NT2/D1 (cell line): ENCODE results near the gene SLC24A4.

Experiments
- YY1 ChIP-seq: IDR thresholded peaks from 2 replicates; pipeline ENCODE4 v1.6.1; 2011; ENCODE audit not compliant: insufficient read length, insufficient read depth
- ZNF274 ChIP-seq: IDR thresholded peaks from 2 replicates; pipeline ENCODE4 v1.6.1; 2011; ENCODE audit warnings: mild to moderate bottlenecking, low read depth, low read length

DNA sequence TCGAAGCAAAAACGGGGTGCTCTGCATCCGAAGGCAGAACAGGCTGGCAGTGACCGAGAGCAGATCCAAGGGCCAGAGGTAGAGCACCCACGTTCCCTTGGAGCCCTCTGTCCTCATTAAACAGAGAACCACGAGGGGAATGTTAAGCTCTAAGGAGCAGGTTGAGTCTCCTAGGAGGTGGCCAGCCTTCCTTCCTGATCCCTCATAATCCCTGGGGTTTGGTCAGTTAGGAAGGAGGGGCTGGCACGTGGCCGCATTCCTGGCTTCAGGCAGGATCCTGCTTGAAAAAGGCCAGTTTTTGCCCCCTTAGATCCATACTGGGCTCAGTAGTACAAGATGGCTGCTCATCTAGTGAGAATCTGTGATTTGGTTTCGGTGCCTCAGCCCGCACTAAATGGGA lies 57.2 kb downstream of the SLC24A4 start:
- TF ChIP-seq YY1 (no peak), ZNF274 (no peak)
